ENCODE measurements around the gene AP2A2.

Gene AP2A2

DNA sequence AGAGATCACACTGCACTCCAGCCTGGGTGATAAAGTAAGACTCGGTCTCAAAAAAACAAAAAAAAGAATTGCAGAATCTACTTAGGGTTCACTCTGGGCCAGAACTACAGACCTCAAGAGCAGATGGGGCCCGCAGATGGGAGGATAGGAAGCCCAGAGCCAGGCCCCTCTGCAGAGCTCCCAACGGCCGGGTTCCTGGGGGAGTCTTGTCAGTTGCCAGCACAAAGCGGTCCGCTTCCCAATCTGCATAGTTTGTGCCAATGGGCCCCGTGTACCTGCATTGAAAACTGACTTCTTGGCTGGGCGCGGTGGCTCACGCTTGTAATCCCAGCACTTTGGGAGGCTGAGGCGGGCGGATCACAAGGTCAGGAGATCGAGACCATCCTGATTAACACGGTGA lies 13.4 kb upstream of the AP2A2 start:
- no peak overlapping the region for H2AK5ac ChIP-seq (ENCODE audit: low read length, severe bottlenecking)
- no peak overlapping the region for H3K27ac ChIP-seq (ENCODE audit: low read length, poor library complexity, severe bottlenecking)
- no peak overlapping the region for H2BK5ac ChIP-seq (ENCODE audit: low read depth, low read length, poor library complexity, severe bottlenecking)
- WGBS, result 95% methylated on average over 11 of the region's 14 CpGs
- H3K79me1 ChIP-seq (replicated peaks; ENCODE audit: low read length, poor library complexity, severe bottlenecking), result peaks cover 26% of the 10 kb centered on the region
- no peaks in the 10 kb centered on the region for H3K9me3 ChIP-seq (ENCODE audit: control insufficient read depth, low read length)
- H3K4ac ChIP-seq (ENCODE audit: low read depth in 1 of 2, low read length in 2 of 2), result no peak overlapping the region
- H3K4me2 ChIP-seq (ENCODE audit: low read length, poor library complexity, severe bottlenecking), result no peak overlapping the region
- no peak overlapping the region for H3K23ac ChIP-seq (ENCODE audit: low read length in 2 of 2)
- no peak overlapping the region for H2AFZ ChIP-seq (ENCODE audit: low read depth, low read length)
- H4K91ac ChIP-seq (ENCODE audit: low read length), result no peak overlapping the region
- H3K14ac ChIP-seq (ENCODE audit: low read length in 2 of 2), result no peak overlapping the region
- DNase-seq, result no peak
- no peak overlapping the region for H4K8ac ChIP-seq (ENCODE audit: low read length)
- no peaks in the 10 kb centered on the region for H3K27me3 ChIP-seq (ENCODE audit: control insufficient read depth in 1 of 2, insufficient read depth in 1 of 2, low read length in 2 of 2)
- H3K36me3 ChIP-seq (ENCODE audit: control insufficient read depth in 1 of 2, insufficient read depth in 2 of 2, low read depth in 1 of 2, low read length in 2 of 2), result peaks cover 0 to 14% of the 10 kb centered on the region in 2 experiments
- H2BK12ac ChIP-seq (ENCODE audit: low read length in 2 of 2), result no peak overlapping the region
- no peak overlapping the region for H3K9ac ChIP-seq (ENCODE audit: low read length)
- no peak overlapping the region for H3K18ac ChIP-seq (ENCODE audit: low read depth in 1 of 2, low read length in 2 of 2)
- H3K4me1 ChIP-seq (ENCODE audit: control insufficient read depth, insufficient read depth, low read depth, low read length), result peaks cover 25% of the 10 kb centered on the region
- H2BK120ac ChIP-seq (ENCODE audit: low read depth, low read length), result no peak overlapping the region
- no peak overlapping the region for H2BK15ac ChIP-seq (ENCODE audit: low read depth, poor library complexity, severe bottlenecking)
- H3K4me3 ChIP-seq (ENCODE audit: insufficient read depth in 1 of 2, low read depth in 1 of 2, low read length in 2 of 2), result no peak overlapping the region

DNA sequence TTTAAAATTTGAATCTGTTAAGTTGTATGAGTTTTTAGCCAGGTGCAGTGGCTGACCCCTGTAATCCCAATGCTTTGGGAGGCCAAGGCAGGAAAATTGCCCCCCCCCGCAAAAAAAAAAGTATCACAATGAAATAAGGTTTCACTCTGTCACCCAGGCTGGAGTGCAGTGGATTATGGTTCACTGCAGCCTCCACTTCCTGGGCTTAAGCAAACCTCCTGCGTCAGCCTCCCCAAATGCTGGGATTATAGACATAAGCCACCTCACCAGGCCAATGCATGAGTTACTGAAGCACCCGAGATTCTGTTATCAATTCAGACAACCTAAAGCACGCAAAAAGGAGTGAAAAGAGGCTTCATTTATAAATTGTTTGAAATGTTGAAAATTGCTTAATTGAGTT lies 12.6 kb upstream of the AP2A2 start:
- H3K36me3 ChIP-seq (ENCODE audit: control insufficient read depth in 1 of 2, insufficient read depth in 2 of 2, low read depth in 1 of 2, low read length in 2 of 2), result peaks cover 0 to 9% of the 10 kb centered on the region in 2 experiments
- H3K27me3 ChIP-seq (ENCODE audit: control insufficient read depth in 1 of 2, insufficient read depth in 1 of 2, low read length in 2 of 2), result no peaks in the 10 kb centered on the region
- H2BK15ac ChIP-seq (ENCODE audit: low read depth, poor library complexity, severe bottlenecking), result no peak overlapping the region
- no peak overlapping the region for H2BK12ac ChIP-seq (ENCODE audit: low read length in 2 of 2)
- no peak overlapping the region for H3K18ac ChIP-seq (ENCODE audit: low read depth in 1 of 2, low read length in 2 of 2)
- no peak overlapping the region for H2BK120ac ChIP-seq (ENCODE audit: low read depth, low read length)
- H3K4me2 ChIP-seq (ENCODE audit: low read length, poor library complexity, severe bottlenecking), result no peak overlapping the region
- H2AK5ac ChIP-seq (ENCODE audit: low read length, severe bottlenecking), result no peak overlapping the region
- H4K8ac ChIP-seq (ENCODE audit: low read length), result no peak overlapping the region
- 96% methylated on average over 4 of the region's 4 CpGs for WGBS
- no peak for DNase-seq
- H3K4me1 ChIP-seq (ENCODE audit: control insufficient read depth, insufficient read depth, low read depth, low read length), result peaks cover 25% of the 10 kb centered on the region
- peaks cover 20% of the 10 kb centered on the region for H3K79me1 ChIP-seq (replicated peaks; ENCODE audit: low read length, poor library complexity, severe bottlenecking)
- no peak overlapping the region for H3K27ac ChIP-seq (ENCODE audit: low read length, poor library complexity, severe bottlenecking)
- H3K9ac ChIP-seq (ENCODE audit: low read length), result no peak overlapping the region
- H2BK5ac ChIP-seq (ENCODE audit: low read depth, low read length, poor library complexity, severe bottlenecking), result no peak overlapping the region
- H4K91ac ChIP-seq (ENCODE audit: low read length), result no peak overlapping the region
- no peak overlapping the region for H3K23ac ChIP-seq (ENCODE audit: low read length in 2 of 2)
- H3K9me3 ChIP-seq (ENCODE audit: control insufficient read depth, low read length), result no peaks in the 10 kb centered on the region
- H2AFZ ChIP-seq (ENCODE audit: low read depth, low read length), result no peak overlapping the region
- H3K4ac ChIP-seq (ENCODE audit: low read depth in 1 of 2, low read length in 2 of 2), result no peak overlapping the region
- H3K14ac ChIP-seq (ENCODE audit: low read length in 2 of 2), result no peak overlapping the region
- no peak overlapping the region for H3K4me3 ChIP-seq (ENCODE audit: insufficient read depth in 1 of 2, low read depth in 1 of 2, low read length in 2 of 2)

DNA sequence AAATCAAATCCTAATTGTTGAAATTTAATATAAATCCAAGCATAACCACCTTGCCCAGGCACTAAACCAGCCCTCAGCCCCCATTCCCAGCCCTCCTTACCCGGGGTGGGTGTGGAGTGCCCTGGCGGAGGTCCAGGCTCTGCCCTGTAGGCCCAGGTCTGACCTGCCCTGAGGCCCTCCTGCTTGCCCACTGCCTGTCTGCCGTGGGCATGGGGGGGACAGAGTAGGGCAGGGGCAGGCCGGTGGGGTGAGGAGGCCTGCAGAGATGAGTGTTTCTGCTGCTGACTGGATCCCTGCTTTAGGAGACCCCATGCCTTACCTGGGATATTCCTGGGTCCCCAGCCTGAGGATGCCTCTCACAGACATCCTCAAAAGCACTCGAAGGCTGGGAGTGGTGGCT lies 11.5 kb upstream of the AP2A2 start:
- Histone ChIP-seq H4K8ac (ENCODE audit: low read length) (no peak overlapping the region), H3K18ac (ENCODE audit: low read depth in 1 of 2, low read length in 2 of 2) (no peak overlapping the region), H3K27me3 (ENCODE audit: control insufficient read depth in 1 of 2, insufficient read depth in 1 of 2, low read length in 2 of 2) (no peaks in the 10 kb centered on the region), H3K79me1 (replicated peaks; ENCODE audit: low read length, poor library complexity, severe bottlenecking) (peaks cover 13% of the 10 kb centered on the region), H3K4ac (ENCODE audit: low read depth in 1 of 2, low read length in 2 of 2) (no peak overlapping the region), H2BK12ac (ENCODE audit: low read length in 2 of 2) (no peak overlapping the region), H2BK15ac (ENCODE audit: low read depth, poor library complexity, severe bottlenecking) (no peak overlapping the region), H3K4me2 (ENCODE audit: low read length, poor library complexity, severe bottlenecking) (no peak overlapping the region), H3K4me3 (ENCODE audit: insufficient read depth in 1 of 2, low read depth in 1 of 2, low read length in 2 of 2) (no peak overlapping the region), H3K9ac (ENCODE audit: low read length) (no peak overlapping the region), H2AK5ac (ENCODE audit: low read length, severe bottlenecking) (no peak overlapping the region), H3K23ac (ENCODE audit: low read length in 2 of 2) (no peak overlapping the region), H3K9me3 (ENCODE audit: control insufficient read depth, low read length) (no peaks in the 10 kb centered on the region), H2BK120ac (ENCODE audit: low read depth, low read length) (no peak overlapping the region), H2AFZ (ENCODE audit: low read depth, low read length) (no peak overlapping the region), H3K4me1 (ENCODE audit: control insufficient read depth, insufficient read depth, low read depth, low read length) (peaks cover 19% of the 10 kb centered on the region), H3K36me3 (ENCODE audit: control insufficient read depth in 1 of 2, insufficient read depth in 2 of 2, low read depth in 1 of 2, low read length in 2 of 2) (peaks cover 0 to 2% of the 10 kb centered on the region in 2 experiments), H4K91ac (ENCODE audit: low read length) (no peak overlapping the region), H3K27ac (ENCODE audit: low read length, poor library complexity, severe bottlenecking) (no peak overlapping the region), H3K14ac (ENCODE audit: low read length in 2 of 2) (no peak overlapping the region), H2BK5ac (ENCODE audit: low read depth, low read length, poor library complexity, severe bottlenecking) (no peak overlapping the region)
- no peak for DNase-seq
- WGBS, result 96% methylated on average over 5 of the region's 5 CpGs

DNA sequence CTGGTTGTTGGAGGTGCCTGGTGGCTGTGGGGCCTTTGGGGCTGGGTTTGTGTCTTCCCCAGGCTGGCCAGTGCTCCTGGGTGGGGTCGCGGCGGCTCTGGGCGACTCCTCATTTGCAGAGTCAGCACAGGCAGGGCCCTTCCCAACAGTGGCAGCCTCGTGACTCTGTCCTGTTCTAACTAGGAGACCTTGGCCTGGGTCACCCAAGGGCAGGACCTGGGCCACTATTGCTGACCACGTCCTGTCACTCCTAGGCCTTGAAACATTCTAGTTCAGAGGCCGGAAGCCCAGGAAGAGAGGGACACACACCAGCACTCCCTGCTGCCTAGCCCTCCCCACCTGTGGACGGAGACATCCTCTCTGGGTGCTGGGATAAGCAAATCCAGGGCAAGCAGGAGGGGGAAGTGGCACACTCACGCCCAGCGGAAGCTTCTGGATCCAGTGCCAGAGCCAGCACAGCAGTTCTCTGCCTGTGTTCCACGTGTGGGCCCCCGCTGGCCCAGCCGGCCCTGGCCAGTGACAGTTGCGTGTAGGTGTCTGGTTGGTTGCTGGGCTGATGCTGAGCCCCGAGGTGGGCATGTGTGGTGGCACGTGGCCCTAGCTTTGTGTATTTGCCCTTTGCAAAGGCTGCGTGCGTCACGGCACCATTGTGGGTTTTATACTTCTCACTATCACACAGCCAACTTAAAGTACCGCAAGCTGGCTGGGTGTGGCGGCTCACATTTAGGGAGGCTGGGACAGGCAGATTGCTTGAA lies 10.7 kb upstream of the AP2A2 start:
- Histone ChIP-seq H3K14ac (ENCODE audit: low read length in 2 of 2) (no peak overlapping the region), H4K91ac (ENCODE audit: low read length) (no peak overlapping the region), H3K4me3 (ENCODE audit: insufficient read depth in 1 of 2, low read depth in 1 of 2, low read length in 2 of 2) (no peak overlapping the region), H3K27ac (ENCODE audit: low read length, poor library complexity, severe bottlenecking) (no peak overlapping the region), H2AFZ (ENCODE audit: low read depth, low read length) (no peak overlapping the region), H2BK5ac (ENCODE audit: low read depth, low read length, poor library complexity, severe bottlenecking) (no peak overlapping the region), H3K18ac (ENCODE audit: low read depth in 1 of 2, low read length in 2 of 2) (no peak overlapping the region), H3K9me3 (ENCODE audit: control insufficient read depth, low read length) (no peaks in the 10 kb centered on the region), H3K23ac (ENCODE audit: low read length in 2 of 2) (no peak overlapping the region), H3K79me1 (replicated peaks; ENCODE audit: low read length, poor library complexity, severe bottlenecking) (peaks cover 5% of the 10 kb centered on the region), H3K9ac (ENCODE audit: low read length) (no peak overlapping the region), H3K27me3 (ENCODE audit: control insufficient read depth in 1 of 2, insufficient read depth in 1 of 2, low read length in 2 of 2) (no peaks in the 10 kb centered on the region), H2BK12ac (ENCODE audit: low read length in 2 of 2) (no peak overlapping the region), H3K4me1 (ENCODE audit: control insufficient read depth, insufficient read depth, low read depth, low read length) (peaks cover 15% of the 10 kb centered on the region), H2BK120ac (ENCODE audit: low read depth, low read length) (no peak overlapping the region), H3K36me3 (ENCODE audit: control insufficient read depth in 1 of 2, insufficient read depth in 2 of 2, low read depth in 1 of 2, low read length in 2 of 2) (no peaks in the 10 kb centered on the region), H3K4me2 (ENCODE audit: low read length, poor library complexity, severe bottlenecking) (no peak overlapping the region), H2AK5ac (ENCODE audit: low read length, severe bottlenecking) (no peak overlapping the region), H4K8ac (ENCODE audit: low read length) (no peak overlapping the region), H2BK15ac (ENCODE audit: low read depth, poor library complexity, severe bottlenecking) (no peak overlapping the region), H3K4ac (ENCODE audit: low read depth in 1 of 2, low read length in 2 of 2) (no peak overlapping the region)
- 88% methylated on average over 18 of the region's 21 CpGs for WGBS
- DNase-seq, result no peak

All from mesenchymal stem cell (in vitro differentiated cells and primary cell).